ENCODE measurements around the gene NSD2. TPM values are rescaled to one million over a fixed set of nuclear protein-coding genes. Genes with fewer than 3 reads are reported as not detected.
A peak's percentile ranks its signal among the peaks of the same experiment; 100 is the strongest.

NSD2 gene
- total RNA-seq, 2 donors from 2014 or later: 153 to 208 TPM

DNA sequence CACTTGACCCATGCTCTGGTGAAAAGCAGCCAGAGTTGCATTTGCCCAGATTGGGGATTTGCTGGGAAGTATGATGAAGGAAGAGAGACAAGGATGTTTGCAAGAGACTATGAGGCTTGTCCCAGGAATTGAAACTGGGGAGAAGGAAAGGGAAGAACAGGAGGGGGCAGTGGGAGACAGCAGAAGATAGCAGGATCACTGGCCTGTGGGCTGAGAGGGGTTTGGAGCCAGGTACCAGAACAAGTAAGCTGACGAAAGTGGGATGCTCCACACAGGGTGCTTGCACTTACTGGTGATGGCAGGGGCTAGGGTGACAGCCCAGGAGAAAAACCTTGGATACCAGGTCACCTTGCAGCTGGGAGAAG is 11.8 kb upstream of the NSD2 start:
- TF ChIP-seq, protein P1, sequence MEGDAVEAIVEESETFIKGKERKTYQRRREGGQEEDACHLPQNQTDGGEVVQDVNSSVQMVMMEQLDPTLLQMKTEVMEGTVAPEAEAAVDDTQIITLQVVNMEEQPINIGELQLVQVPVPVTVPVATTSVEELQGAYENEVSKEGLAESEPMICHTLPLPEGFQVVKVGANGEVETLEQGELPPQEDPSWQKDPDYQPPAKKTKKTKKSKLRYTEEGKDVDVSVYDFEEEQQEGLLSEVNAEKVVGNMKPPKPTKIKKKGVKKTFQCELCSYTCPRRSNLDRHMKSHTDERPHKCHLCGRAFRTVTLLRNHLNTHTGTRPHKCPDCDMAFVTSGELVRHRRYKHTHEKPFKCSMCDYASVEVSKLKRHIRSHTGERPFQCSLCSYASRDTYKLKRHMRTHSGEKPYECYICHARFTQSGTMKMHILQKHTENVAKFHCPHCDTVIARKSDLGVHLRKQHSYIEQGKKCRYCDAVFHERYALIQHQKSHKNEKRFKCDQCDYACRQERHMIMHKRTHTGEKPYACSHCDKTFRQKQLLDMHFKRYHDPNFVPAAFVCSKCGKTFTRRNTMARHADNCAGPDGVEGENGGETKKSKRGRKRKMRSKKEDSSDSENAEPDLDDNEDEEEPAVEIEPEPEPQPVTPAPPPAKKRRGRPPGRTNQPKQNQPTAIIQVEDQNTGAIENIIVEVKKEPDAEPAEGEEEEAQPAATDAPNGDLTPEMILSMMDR (conservative IDR thresholded peaks at IDR 0.05): no peak
- H3K27ac ChIP-seq (ENCODE audit: low read depth, low read length): no peak overlapping the region
- no peak overlapping the region for H3K9ac ChIP-seq (ENCODE audit: extremely low read depth, low read length, poor library complexity, severe bottlenecking)
- H3K9me3 Mint-ChIP-seq: no peaks in the 10 kb centered on the region
- peaks cover 68% of the 10 kb centered on the region for H3K27me3 ChIP-seq (ENCODE audit: control insufficient read depth, insufficient read depth, low read length, poor library complexity, severe bottlenecking)
- DNase-seq: no peak
- 45 to 86% methylated on average over 1 of the region's 1 CpG for WGBS, 2 experiments (ENCODE audit: insufficient coverage in 1 of 2, insufficient read length in 1 of 2)
- no peaks in the 10 kb centered on the region for H3K36me3 Mint-ChIP-seq (ENCODE audit: low read depth)
- H3K36me3 ChIP-seq (ENCODE audit: control insufficient read depth, insufficient read depth, low read length): no peaks in the 10 kb centered on the region
- H3K4me1 ChIP-seq (ENCODE audit: control insufficient read depth, insufficient read depth, low read length): peaks cover 7% of the 10 kb centered on the region
- no peak overlapping the region for H3K27ac Mint-ChIP-seq
- H3K27me3 Mint-ChIP-seq (ENCODE audit: insufficient read depth): peaks cover 70% of the 10 kb centered on the region
- H3K4me1 Mint-ChIP-seq: peaks cover 17% of the 10 kb centered on the region
- H3K4me3 Mint-ChIP-seq: no peak overlapping the region
- H3K9me3 ChIP-seq (ENCODE audit: control insufficient read depth, low read length): no peaks in the 10 kb centered on the region
- H3K4me3 ChIP-seq (ENCODE audit: low read length): no peak overlapping the region

- 44 to 69% methylated on average over 15 to 43 of the region's 45 CpGs for WGBS, 2 experiments (ENCODE audit: insufficient coverage in 1 of 2, insufficient read length in 1 of 2)
- TF ChIP-seq, protein P1 (conservative IDR thresholded peaks at IDR 0.05): no peak
- DNase-seq: peak; percentile 67
- no peak overlapping the region for H3K27ac ChIP-seq (ENCODE audit: low read depth, low read length)
- H3K4me1 ChIP-seq (ENCODE audit: control insufficient read depth, insufficient read depth, low read length): peaks cover 13% of the 10 kb centered on the region
- no peaks in the 10 kb centered on the region for H3K36me3 ChIP-seq (ENCODE audit: control insufficient read depth, insufficient read depth, low read length)
- Mint-ChIP-seq H3K9me3 (no peaks in the 10 kb centered on the region), H3K4me1 (peaks cover 18% of the 10 kb centered on the region), H3K27ac (no peak overlapping the region), H3K36me3 (ENCODE audit: low read depth) (no peaks in the 10 kb centered on the region), H3K27me3 (ENCODE audit: insufficient read depth) (peaks cover 90% of the 10 kb centered on the region), H3K4me3 (peak overlapping the region; percentile 47)
- H3K27me3 ChIP-seq (ENCODE audit: control insufficient read depth, insufficient read depth, low read length, poor library complexity, severe bottlenecking): peaks cover 64% of the 10 kb centered on the region
- no peak overlapping the region for H3K4me3 ChIP-seq (ENCODE audit: low read length)
- H3K9me3 ChIP-seq (ENCODE audit: control insufficient read depth, low read length): no peaks in the 10 kb centered on the region
- no peak overlapping the region for H3K9ac ChIP-seq (ENCODE audit: extremely low read depth, low read length, poor library complexity, severe bottlenecking)
These were observed 8.9 kb upstream of the NSD2 start for GRCh38 chr4:1862055-1862911.

GRCh38 chr4:1862961-1863296 is 8.3 kb upstream of the NSD2 start:
- H3K4me3 Mint-ChIP-seq: no peak overlapping the region
- Histone ChIP-seq H3K27me3 (ENCODE audit: control insufficient read depth, insufficient read depth, low read length, poor library complexity, severe bottlenecking) (peaks cover 64% of the 10 kb centered on the region), H3K27ac (ENCODE audit: low read depth, low read length) (no peak overlapping the region), H3K9me3 (ENCODE audit: control insufficient read depth, low read length) (no peaks in the 10 kb centered on the region), H3K4me1 (ENCODE audit: control insufficient read depth, insufficient read depth, low read length) (peaks cover 13% of the 10 kb centered on the region), H3K36me3 (ENCODE audit: control insufficient read depth, insufficient read depth, low read length) (no peaks in the 10 kb centered on the region), H3K4me3 (ENCODE audit: low read length) (no peak overlapping the region), H3K9ac (ENCODE audit: extremely low read depth, low read length, poor library complexity, severe bottlenecking) (no peak overlapping the region)
- DNase-seq: no peak
- H3K27ac Mint-ChIP-seq: no peak overlapping the region
- H3K9me3 Mint-ChIP-seq: no peaks in the 10 kb centered on the region
- WGBS, 2 experiments (ENCODE audit: insufficient coverage in 1 of 2, insufficient read length in 1 of 2): 74 to 85% methylated on average over 11 to 14 of the region's 14 CpGs
- H3K27me3 Mint-ChIP-seq (ENCODE audit: insufficient read depth): peaks cover 91% of the 10 kb centered on the region
- no peaks in the 10 kb centered on the region for H3K36me3 Mint-ChIP-seq (ENCODE audit: low read depth)
- TF ChIP-seq, protein P1 (conservative IDR thresholded peaks at IDR 0.05): no peak
- peaks cover 18% of the 10 kb centered on the region for H3K4me1 Mint-ChIP-seq
